Left renal cortex interstitium (tissue), 4 donors: ENCODE data around the gene RIC8B. TPM values are rescaled to one million over a fixed set of nuclear protein-coding genes. Genes with fewer than 3 reads are reported as not detected.

ENCODE experiments used
- DNase-seq, 4 donors: peaks; one replicate each; pipeline ENCODE4 v3.0.0-alpha.2; 2013; ENCODE audit warnings: low read depth in 4 of 4, low spot score in 2 of 4, missing footprints in 1 of 4
- polyA plus RNA-seq, 4 donors: library from polyadenylated mRNA; unstranded; fragments of 120-200 nt; gene quantifications; one replicate each; pipeline ENCODE4 v1.2.1, GENCODE V29; 2013; ENCODE audit not compliant: insufficient read length in 4 of 4

The RIC8B gene
- polyA plus RNA-seq, 4 donors = 21.2 to 32.1 (median 28.9) TPM

GRCh38 chr12:106791531-106791930 lies 17.0 kb downstream of the RIC8B start:
- DNase-seq = no peak

DNA sequence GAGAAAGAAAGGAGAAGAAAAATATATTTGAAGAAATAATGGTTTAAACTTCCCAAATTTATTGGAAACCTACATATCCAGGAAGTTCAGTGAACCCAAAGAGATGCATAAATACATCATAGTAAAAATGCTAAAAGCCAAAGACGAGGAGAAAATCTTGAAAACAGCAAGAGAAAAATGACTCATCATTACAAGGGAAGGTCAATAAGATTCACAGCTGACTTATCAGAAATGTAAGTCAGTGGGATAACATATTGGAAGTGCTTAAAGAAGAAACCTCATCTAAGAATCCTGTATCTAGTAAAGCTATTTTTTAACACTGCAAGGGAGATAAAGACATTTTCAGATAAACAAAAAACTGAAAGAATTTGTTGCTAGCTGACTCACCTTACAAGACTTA lies 19.9 kb downstream of the RIC8B start:
- DNase-seq = no peak

- DNase-seq = no peak
Measured at GRCh38 chr12:106801167-106801708, 26.8 kb downstream of the RIC8B start.

GRCh38 chr12:106801830-106802533 lies 27.5 kb downstream of the RIC8B start:
- DNase-seq = no peak

DNA sequence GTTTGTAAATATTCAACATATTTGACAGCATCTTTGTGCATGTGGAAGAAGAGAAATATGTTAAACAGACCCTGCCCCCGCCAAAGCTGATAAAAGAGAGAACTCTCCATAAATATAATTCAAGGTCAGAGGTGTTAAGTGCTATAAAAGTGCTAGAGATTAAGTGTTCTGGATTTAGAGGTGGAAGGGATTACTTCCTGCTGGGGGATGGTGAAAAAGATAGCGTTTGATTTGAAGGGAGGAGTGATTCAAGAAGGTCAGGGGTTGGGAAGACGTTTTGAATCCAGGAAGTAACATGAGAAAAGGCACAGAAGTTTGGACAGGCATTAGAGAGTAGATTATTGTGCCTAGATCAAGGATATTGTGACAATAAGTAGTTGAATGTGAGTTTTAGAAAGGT lies 30.2 kb downstream of the RIC8B start:
- DNase-seq = no peak

DNA sequence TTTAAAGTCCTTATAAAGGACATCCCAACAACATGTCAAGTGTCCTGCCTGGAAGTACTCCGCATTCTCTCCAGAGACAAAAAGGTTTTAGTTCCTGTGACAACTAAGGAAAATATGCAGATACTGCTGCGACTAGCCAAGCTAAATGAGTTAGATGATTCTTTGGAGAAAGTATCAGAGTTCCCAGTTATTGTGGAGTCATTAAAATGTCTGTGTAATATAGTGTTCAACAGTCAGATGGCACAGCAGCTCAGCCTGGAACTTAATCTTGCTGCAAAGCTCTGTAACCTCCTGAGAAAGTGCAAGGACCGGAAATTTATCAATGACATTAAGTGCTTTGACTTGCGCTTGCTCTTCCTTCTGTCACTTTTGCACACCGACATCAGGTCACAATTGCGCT lies 40.2 kb downstream of the RIC8B start:
- peak; percentile 11 to 53 (median 41) for DNase-seq

GRCh38 chr12:106815741-106816140 lies 41.3 kb downstream of the RIC8B start:
- DNase-seq = no peak

- DNase-seq = no peak
Measured at GRCh38 chr12:106816231-106816630, 41.7 kb downstream of the RIC8B start.

- DNase-seq = no peak
Measured at GRCh38 chr12:106819991-106820390, 45.5 kb downstream of the RIC8B start.

- DNase-seq = no peak
Measured at GRCh38 chr12:106831699-106832098, 57.2 kb downstream of the RIC8B start.

DNA sequence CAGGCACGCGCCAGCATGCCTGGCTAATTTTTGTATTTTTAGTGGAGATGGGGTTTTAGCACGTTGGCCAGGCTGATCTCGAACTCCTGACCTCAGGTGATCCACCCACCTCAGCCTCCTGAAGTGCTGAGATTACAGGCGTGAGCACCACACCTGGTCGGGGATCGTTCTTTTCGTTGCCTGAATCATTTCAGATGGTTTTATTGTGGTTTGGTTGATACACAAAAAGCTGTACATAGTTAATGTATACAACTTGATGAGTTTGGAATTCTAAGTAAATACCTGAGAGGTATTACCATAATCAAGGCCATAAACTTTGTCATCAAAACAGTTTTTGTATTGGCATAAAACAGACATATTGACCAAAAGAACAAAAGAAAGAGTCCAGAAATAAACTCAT lies 63.3 kb downstream of the RIC8B start:
- no peak for DNase-seq

- no peak for DNase-seq
Measured at GRCh38 chr12:106839333-106839732, 64.9 kb downstream of the RIC8B start.

DNA sequence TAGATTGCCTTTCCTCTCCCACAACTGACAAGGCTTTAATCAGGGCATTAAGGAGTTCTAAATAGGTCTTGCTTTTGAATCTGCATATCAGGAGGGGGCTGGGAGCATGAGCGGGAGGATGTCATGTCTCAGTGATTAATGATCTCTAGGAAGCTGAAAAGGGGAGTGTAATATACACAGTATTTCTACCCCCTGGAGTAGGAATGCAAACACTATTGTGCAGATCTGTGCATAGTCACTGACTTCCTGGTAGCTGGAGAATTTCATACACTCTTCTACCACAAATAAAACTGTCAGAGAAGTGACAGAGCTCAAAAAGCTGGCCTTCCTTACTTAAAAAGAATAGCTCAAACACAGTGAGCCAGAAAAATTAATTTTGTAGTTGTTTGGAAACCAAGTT lies 65.8 kb downstream of the RIC8B start:
- peak in 3 of 4 donors; percentile 52 to 64 (median 59) for DNase-seq

DNA sequence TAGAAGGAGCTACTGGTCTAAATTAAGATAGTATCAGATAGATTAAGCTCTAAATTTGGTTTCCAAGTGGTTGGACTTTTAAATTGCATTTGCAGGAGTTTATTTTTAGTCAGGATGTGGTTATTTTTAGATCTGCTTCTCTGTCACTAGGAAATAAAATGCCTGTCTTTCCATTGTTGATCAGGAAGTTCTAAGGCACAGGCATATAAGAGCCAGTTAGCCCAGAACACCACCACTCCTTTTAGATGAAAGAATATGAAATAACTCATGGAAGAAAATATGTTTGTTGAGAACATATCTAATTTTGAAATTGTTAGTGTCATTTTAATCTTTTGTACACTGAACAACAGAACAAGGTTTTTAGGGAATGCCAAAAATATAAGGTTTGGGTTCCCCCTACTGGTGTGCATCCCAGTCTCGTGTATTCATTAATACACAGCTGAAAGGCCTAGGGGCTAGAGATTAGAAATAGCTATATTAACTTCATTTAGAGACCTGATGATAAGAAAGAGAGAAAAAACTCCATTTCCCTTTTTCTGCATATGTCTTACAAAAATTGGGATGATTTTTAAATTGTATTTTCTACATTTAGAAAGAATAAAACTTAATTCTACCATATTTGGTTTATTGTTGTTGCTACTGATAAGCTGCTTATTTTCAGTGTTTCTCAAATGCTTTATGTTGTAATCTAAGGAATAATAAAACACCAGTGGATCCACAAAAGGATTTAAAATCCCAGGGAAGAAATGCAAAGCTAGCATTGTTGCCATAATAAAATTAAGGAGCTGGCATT lies 67.2 kb downstream of the RIC8B start:
- DNase-seq = peak in 3 of 4 donors; percentile 43 to 66 (median 44)

DNA sequence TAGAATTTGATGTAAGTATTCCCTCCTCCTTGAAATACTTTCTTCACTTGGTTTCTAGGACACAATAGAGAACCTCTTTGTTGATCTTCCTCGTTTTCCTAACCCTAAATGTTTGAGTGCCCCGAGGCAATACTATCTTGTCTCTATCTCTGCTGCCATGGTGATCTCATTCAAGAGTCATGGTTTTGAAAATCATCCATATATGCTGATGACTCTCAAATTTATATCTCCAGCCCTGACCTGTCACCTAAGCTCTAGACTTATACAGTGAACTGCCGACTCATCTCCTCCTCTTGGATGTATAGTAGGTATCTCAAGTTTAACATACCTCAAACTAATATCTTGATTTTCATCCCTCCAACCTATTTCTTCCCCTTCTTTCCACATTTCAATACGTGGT lies 71.4 kb downstream of the RIC8B start:
- no peak for DNase-seq

GRCh38 chr12:106847861-106848260 lies 73.4 kb downstream of the RIC8B start:
- DNase-seq = no peak

GRCh38 chr12:106851306-106851705 lies 76.8 kb downstream of the RIC8B start:
- no peak for DNase-seq

DNA sequence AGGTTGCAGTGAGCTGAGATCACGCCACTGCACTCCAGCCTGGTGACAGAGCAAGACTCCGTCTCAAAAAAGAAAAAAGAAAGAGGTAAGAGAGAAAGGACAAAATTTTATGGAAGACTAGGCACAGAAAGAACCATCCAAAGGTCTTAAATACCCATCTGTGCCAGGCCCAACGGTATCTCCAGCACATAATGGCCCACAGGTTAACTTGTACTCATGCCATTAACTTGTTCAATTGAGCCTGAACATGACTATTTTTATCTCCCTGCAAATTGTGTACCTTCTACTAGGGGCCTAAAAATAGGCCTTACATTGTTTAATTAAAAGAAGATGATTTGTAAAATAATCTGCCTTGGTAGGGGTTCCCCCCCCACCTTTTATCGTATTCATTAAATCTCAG lies 80.2 kb downstream of the RIC8B start:
- no peak for DNase-seq

- DNase-seq = no peak
Measured at GRCh38 chr12:106855221-106855758, 80.8 kb downstream of the RIC8B start.

DNA sequence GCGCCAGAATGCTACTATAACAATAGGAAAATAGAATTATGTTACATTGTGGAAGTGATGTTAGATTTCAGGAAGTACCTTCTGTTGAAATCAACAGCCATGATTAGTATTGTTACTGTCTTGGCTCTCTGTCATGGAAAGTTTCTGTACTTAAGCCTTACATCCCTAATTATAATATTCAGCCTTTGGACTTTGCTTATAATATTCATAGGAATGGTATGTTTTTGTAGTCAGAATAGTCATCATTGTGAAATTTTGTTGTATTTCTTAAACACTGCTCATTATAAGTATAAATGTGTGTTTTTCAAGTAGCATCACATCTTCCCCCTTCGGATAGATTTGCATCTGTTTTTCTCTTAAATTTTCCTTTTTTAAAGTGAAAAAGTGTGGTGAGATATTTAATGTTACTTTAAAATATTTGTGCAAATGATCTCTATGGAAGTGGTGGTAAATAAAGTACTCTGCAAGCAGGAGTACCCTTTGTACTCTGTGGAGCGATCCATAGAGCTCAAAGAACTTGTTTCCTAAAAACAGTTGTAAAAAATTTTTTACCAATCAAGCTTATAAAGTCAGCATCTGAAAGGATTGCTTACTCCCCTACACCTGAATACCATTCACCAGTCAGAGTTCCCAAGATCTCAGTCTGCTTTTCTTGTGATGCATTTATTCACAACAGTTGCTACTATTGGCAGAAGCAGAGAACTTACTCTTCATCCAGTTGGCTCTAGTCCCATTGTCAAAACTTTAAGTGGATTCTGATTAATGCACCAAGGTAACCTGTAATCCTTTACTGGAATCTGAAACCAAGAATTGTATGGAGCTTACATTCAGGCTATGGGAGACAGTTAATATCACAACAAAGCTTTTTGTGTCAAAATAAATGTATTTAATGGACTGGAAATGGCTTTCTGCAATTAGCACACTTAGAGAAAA lies 87.8 kb downstream of the RIC8B start:
- no peak for DNase-seq
